OCI-LY7 (cell line): ENCODE results near the gene RHOB. TPM values are rescaled to one million over a fixed set of nuclear protein-coding genes. Genes with fewer than 3 reads are reported as not detected.
A peak's percentile ranks its signal among the peaks of the same experiment; 100 is the strongest.

Experiments
- BruUV-seq: library from RNA; stranded (reverse); fragments of 400-500 nt; replicated peaks from 2 replicates; lab custom pipeline; 2021; lab: Mats Ljungman, UMichigan
- CTCF ChIA-PET: fragments of 300-600 bp; sonication (Branson Sonifier 250); formaldehyde crosslinking; loops from one replicate; lab custom pipeline; 2022; ENCODE audit warnings: antibody characterized with exemption; ENCODE audit not compliant: unreplicated experiment; lab: Charles Lee
- POLR2A ChIA-PET: fragments of 300-600 bp; sonication (Branson Sonifier 250); formaldehyde crosslinking; loops from one replicate; lab custom pipeline; 2022; ENCODE audit warnings: antibody characterized with exemption; lab: Charles Lee
- DNase-seq: peaks from one replicate; pipeline ENCODE4 v3.0.0-alpha.2; 2015; ENCODE audit warnings: low spot score
- H2AFZ ChIP-seq: fragments of 200-600 bp; sonication (generic), shearing (Covaris generic); 2 replicates; pipeline ENCODE4 v1.6.1; 2014; ENCODE audit warnings: mild to moderate bottlenecking, antibody characterized with exemption, low read length, moderate library complexity
- H3K27ac ChIP-seq: fragments of 200-600 bp; sonication (generic); 2 replicates; pipeline ENCODE4 v1.5.1; 2014; ENCODE audit warnings: mixed run types, low read depth, mild to moderate bottlenecking, moderate library complexity, low read length, inconsistent platforms; ENCODE audit not compliant: poor library complexity, severe bottlenecking
- H3K36me3 ChIP-seq: fragments of 200-600 bp; sonication (generic); 2 replicates; pipeline ENCODE4 v1.6.1; 2014; ENCODE audit warnings: mild to moderate bottlenecking, antibody characterized with exemption, low read length, moderate library complexity, mixed read lengths; ENCODE audit not compliant: insufficient read depth
- H3K4me1 ChIP-seq: fragments of 200-600 bp; sonication (generic); 2 replicates; pipeline ENCODE4 v1.5.1; 2014; ENCODE audit warnings: mild to moderate bottlenecking, low read length; ENCODE audit not compliant: insufficient read depth, poor library complexity, severe bottlenecking
- H3K4me2 ChIP-seq: fragments of 200-600 bp; sonication (generic); 2 replicates; pipeline ENCODE4 v1.6.1; 2014; ENCODE audit warnings: mild to moderate bottlenecking, low read length
- H3K4me3 ChIP-seq: fragments of 200-600 bp; sonication (generic); 2 replicates; pipeline ENCODE4 v1.5.1; 2014; ENCODE audit warnings: mild to moderate bottlenecking, low read depth, low read length; ENCODE audit not compliant: poor library complexity, severe bottlenecking
- H3K79me2 ChIP-seq: fragments of 200-600 bp; sonication (generic); 2 replicates; pipeline ENCODE4 v1.6.1; 2016; ENCODE audit warnings: low read depth, mild to moderate bottlenecking, low read length, moderate library complexity, mixed read lengths; ENCODE audit not compliant: insufficient read depth
- H3K9me2 ChIP-seq: fragments of 200-600 bp; sonication (generic); 2 replicates; pipeline ENCODE4 v1.6.1; 2016; ENCODE audit warnings: mild to moderate bottlenecking, low read length, mixed read lengths; ENCODE audit not compliant: insufficient read depth
- H3K9me3 ChIP-seq: fragments of 200-600 bp; sonication (generic); 2 replicates; pipeline ENCODE4 v1.6.1; 2014; ENCODE audit warnings: mild to moderate bottlenecking, mixed run types, low read length, mixed read lengths
- H4K20me1 ChIP-seq: fragments of 200-600 bp; sonication (generic); 2 replicates; pipeline ENCODE4 v1.6.1; 2014; ENCODE audit warnings: mild to moderate bottlenecking, antibody characterized with exemption, low read length, moderate library complexity, mixed read lengths; ENCODE audit not compliant: insufficient read depth
- EZH2phosphoT487 ChIP-seq: fragments of 200-600 bp; sonication (generic); IDR thresholded peaks from 2 replicates; pipeline ENCODE4 v1.6.1; 2018; ENCODE audit warnings: low read depth, borderline replicate concordance, mild to moderate bottlenecking, mixed run types, antibody characterized with exemption, low read length, moderate library complexity, mixed read lengths
- intact Hi-C: fragments of 100-400 bp; cut with micrococcal nuclease; formaldehyde crosslinking; loops from one replicate; pipeline ENCODE4 v1.10.0; 2022; ENCODE audit not compliant: unreplicated experiment
- total RNA-seq, 2 experiments: library from RNA; depleted of rRNA in 1 of 2; stranded (reverse); fragments of >200 nt in 1 of 2; shearing (Covaris generic) in 1 of 2; gene quantifications; 2 replicates each; pipeline ENCODE4 v1.2.3, GENCODE V29; 2014 to 2022
- TF ChIP-seq, protein P1 (sequence below): fragments of 200-600 bp; sonication (generic); conservative IDR thresholded peaks from 2 replicates; pipeline ENCODE4 v1.5.1; 2014; ENCODE audit warnings: mild to moderate bottlenecking, antibody characterized with exemption, low read length, moderate library complexity, mixed read lengths

RHOB gene
- total RNA-seq, 2 experiments from 2014 or later = 0.36 TPM; not detected in 1

DNA sequence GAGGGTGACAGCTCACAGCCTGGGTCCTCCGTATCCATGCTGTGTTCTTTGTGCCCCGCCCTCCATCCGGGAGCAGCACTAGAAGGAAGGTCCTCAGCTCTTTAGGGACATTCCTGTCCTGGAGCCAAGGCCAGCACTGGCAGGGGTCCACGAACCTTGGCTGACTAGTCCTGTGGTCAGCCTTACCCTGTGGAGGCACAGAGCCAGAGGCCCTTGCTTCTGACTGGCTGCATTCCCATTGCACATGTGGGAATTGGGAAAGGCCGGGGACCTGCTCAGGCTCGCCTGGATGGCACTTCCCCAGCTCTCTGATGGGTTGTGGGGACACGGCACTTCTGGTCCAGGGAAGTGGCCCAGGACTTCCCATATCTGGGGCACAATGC lies 24.9 kb upstream of the RHOB start:
- H3K4me2 ChIP-seq = no peak overlapping the region
- TF ChIP-seq EZH2phosphoT487 = no peak
- TF ChIP-seq, protein P1, sequence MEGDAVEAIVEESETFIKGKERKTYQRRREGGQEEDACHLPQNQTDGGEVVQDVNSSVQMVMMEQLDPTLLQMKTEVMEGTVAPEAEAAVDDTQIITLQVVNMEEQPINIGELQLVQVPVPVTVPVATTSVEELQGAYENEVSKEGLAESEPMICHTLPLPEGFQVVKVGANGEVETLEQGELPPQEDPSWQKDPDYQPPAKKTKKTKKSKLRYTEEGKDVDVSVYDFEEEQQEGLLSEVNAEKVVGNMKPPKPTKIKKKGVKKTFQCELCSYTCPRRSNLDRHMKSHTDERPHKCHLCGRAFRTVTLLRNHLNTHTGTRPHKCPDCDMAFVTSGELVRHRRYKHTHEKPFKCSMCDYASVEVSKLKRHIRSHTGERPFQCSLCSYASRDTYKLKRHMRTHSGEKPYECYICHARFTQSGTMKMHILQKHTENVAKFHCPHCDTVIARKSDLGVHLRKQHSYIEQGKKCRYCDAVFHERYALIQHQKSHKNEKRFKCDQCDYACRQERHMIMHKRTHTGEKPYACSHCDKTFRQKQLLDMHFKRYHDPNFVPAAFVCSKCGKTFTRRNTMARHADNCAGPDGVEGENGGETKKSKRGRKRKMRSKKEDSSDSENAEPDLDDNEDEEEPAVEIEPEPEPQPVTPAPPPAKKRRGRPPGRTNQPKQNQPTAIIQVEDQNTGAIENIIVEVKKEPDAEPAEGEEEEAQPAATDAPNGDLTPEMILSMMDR = no peak
- intact Hi-C loops = no loop called here
- DNase-seq = no peak
- peaks cover 20% of the 10 kb centered on the region for H3K4me1 ChIP-seq
- no TSS peak for BruUV-seq
- H4K20me1 ChIP-seq = no peaks in the 10 kb centered on the region
- CTCF ChIA-PET = interaction anchor here (1.0 kb wide), 2 partner anchors 10 to 15 kb away, joined by 3 read pairs; no protein-coding TSS in a partner anchor
- H3K27ac ChIP-seq = no peak overlapping the region
- H3K4me3 ChIP-seq = no peak overlapping the region
- H3K79me2 ChIP-seq = no peaks in the 10 kb centered on the region
- no peaks in the 10 kb centered on the region for H3K9me3 ChIP-seq
- no peaks in the 10 kb centered on the region for H3K9me2 ChIP-seq
- POLR2A ChIA-PET = interaction anchor here (0.5 kb wide), 1 partner anchor 646 kb away, joined by 3 read pairs; no protein-coding TSS in a partner anchor
- H2AFZ ChIP-seq = no peak overlapping the region
- no peaks in the 10 kb centered on the region for H3K36me3 ChIP-seq

DNA sequence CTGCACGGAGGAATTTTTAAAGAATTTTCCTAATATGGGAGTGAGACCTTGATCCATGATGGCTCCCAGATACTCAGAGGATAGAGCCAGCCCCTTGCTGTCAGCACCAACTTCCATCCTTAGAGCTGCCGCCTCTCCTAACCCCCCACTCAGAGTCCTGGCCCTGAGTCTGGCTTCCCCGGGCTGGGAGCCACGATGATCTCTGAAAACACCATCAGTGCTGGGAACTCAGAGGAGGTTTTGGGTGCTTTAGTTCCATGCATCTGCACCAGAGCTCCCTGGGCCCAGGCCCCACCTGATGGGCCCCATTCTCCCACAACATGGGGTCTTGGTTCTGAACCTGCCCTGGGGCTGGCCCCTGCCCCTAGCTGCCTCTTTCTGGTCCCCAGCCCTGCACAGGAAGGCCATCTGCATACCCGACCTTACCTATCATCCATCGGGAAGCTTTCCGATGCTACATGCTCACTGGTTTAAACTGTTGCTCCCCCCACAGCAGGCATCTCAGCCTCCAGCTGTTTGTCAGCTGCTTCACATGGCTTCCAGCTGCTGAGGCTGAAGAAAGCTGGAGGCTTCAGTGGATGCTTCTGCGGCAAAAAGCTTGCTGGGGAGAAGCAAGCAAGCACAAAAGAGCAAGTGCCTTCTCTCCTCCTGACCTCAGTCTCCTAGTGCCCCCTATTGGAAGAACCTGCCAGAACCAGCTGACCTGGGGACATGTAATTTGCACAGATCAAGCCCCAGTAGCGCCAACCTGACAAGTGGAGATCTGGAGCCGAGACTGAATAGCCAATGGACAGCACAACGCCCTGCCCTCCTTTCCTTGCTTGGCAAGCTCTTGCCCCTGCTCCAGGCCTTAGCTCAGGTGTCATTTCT lies 24.2 kb upstream of the RHOB start:
- ChIA-PET POLR2A (interaction anchor here (0.6 to 2.0 kb wide), 2 partner anchors 8 to 10 kb away, joined by 6 read pairs; no protein-coding TSS in a partner anchor), CTCF (interaction anchor here (1.0 kb wide), 2 partner anchors 11 to 15 kb away, joined by 3 read pairs; no protein-coding TSS in a partner anchor)
- no TSS peak for BruUV-seq
- TF ChIP-seq EZH2phosphoT487 = no peak
- TF ChIP-seq, protein P1 = peak; percentile 51
- peak; percentile 28 for DNase-seq
- no peaks in the 10 kb centered on the region for H3K9me3 ChIP-seq
- no peaks in the 10 kb centered on the region for H4K20me1 ChIP-seq
- no peak overlapping the region for H2AFZ ChIP-seq
- H3K4me3 ChIP-seq = no peak overlapping the region
- H3K4me1 ChIP-seq = peaks cover 20% of the 10 kb centered on the region
- no peaks in the 10 kb centered on the region for H3K36me3 ChIP-seq
- no peaks in the 10 kb centered on the region for H3K9me2 ChIP-seq
- no peak overlapping the region for H3K27ac ChIP-seq
- intact Hi-C loops = no loop called here
- H3K4me2 ChIP-seq = no peak overlapping the region
- no peaks in the 10 kb centered on the region for H3K79me2 ChIP-seq

DNA sequence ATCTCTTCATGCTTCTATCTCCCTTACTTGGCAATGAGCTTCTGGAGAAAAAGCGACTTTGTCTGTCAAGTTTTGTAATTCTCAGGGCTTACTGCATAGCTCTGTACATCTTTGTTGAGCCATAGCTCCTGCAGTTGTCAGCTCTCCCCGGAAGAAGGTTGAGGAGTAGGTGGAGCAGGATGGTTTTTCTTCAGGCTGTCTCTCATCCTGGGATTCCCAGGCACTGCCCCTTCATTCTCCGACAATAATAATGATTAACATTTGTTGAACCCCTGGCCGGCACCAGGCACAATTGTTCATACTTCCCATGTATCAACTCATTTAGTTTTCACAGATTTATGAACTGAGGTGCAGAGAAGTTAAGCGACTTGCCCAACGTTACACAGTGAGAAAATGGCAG lies 23.5 kb upstream of the RHOB start:
- no TSS peak for BruUV-seq
- intact Hi-C loops = no loop called here

More for the DNA sequence above, 23.5 kb upstream of the RHOB start:
- H3K27ac ChIP-seq = no peak overlapping the region
- no peak for DNase-seq
- POLR2A ChIA-PET = interaction anchor here (0.6 to 2.0 kb wide), 3 partner anchors 9 to 10 kb away, joined by 6 to 7 read pairs (median 6); no protein-coding TSS in a partner anchor
- CTCF ChIA-PET = interaction anchor here (0.7 kb wide), 1 partner anchor 219 kb away, joined by 3 read pairs; no protein-coding TSS in a partner anchor
- no peaks in the 10 kb centered on the region for H3K36me3 ChIP-seq
- H2AFZ ChIP-seq = no peak overlapping the region
- H3K4me1 ChIP-seq = peaks cover 20% of the 10 kb centered on the region
- H4K20me1 ChIP-seq = no peaks in the 10 kb centered on the region
- no peaks in the 10 kb centered on the region for H3K79me2 ChIP-seq
- H3K9me3 ChIP-seq = no peaks in the 10 kb centered on the region
- no peaks in the 10 kb centered on the region for H3K9me2 ChIP-seq
- no peak overlapping the region for H3K4me2 ChIP-seq
- TF ChIP-seq EZH2phosphoT487 = no peak
- TF ChIP-seq, protein P1 = no peak
- H3K4me3 ChIP-seq = no peak overlapping the region
